Karpas-422 (cell line): ENCODE data around the gene FASTKD3. TPM values are rescaled to one million over a fixed set of nuclear protein-coding genes. Genes with fewer than 3 reads are reported as not detected.
"Not testable (repeated sequence)": the region's sequence is repeated elsewhere in the genome, so short reads cannot be mapped to it uniquely, and the experiment has no call there.

Experiments
- DNase-seq: peaks from one replicate; pipeline ENCODE4 v3.0.0-alpha.2; 2015
- H2AFZ ChIP-seq: fragments of 200-600 bp; sonication (generic); 2 replicates; pipeline ENCODE4 v1.6.1; 2014; ENCODE audit warnings: antibody characterized with exemption, low read length, mixed read lengths
- H3K27ac ChIP-seq: fragments of 200-600 bp; sonication (generic); 2 replicates; pipeline ENCODE4 v1.5.1; 2014; ENCODE audit warnings: mild to moderate bottlenecking, low read length, moderate library complexity
- H3K27me3 ChIP-seq: fragments of 200-600 bp; sonication (generic); 2 replicates; pipeline ENCODE4 v1.6.1; 2014; ENCODE audit warnings: low read length, mixed read lengths
- H3K36me3 ChIP-seq: fragments of 200-600 bp; sonication (generic); 2 replicates; pipeline ENCODE4 v1.6.1; 2014; ENCODE audit warnings: low read length, mixed read lengths; ENCODE audit not compliant: insufficient read depth
- H3K4me1 ChIP-seq: fragments of 200-600 bp; sonication (generic); 2 replicates; pipeline ENCODE4 v1.6.1; 2014; ENCODE audit warnings: mild to moderate bottlenecking, low read length, mixed read lengths
- H3K4me2 ChIP-seq: fragments of 200-600 bp; sonication (generic); 2 replicates; pipeline ENCODE4 v1.6.1; 2014; ENCODE audit warnings: low read length, low read depth, mild to moderate bottlenecking; ENCODE audit not compliant: poor library complexity, severe bottlenecking
- H3K4me3 ChIP-seq: fragments of 200-600 bp; sonication (generic); 2 replicates; pipeline ENCODE4 v1.5.1; 2014; ENCODE audit warnings: mild to moderate bottlenecking, antibody characterized with exemption, low read length, mixed read lengths
- H3K79me2 ChIP-seq: fragments of 200-600 bp; sonication (generic); 2 replicates; pipeline ENCODE4 v1.6.1; 2014; ENCODE audit warnings: mild to moderate bottlenecking, low read length, mixed read lengths
- H3K9ac ChIP-seq: fragments of 200-600 bp; sonication (generic); 2 replicates; pipeline ENCODE4 v1.6.0; 2014; ENCODE audit warnings: low read length
- H3K9me2 ChIP-seq: fragments of 200-600 bp; sonication (generic), shearing (Covaris generic); replicated peaks from 2 replicates; pipeline ENCODE4 v1.6.0; 2014; ENCODE audit warnings: mild to moderate bottlenecking, low read length, moderate library complexity; ENCODE audit not compliant: insufficient read depth
- H3K9me3 ChIP-seq: fragments of 300-700, 200-600 bp; sonication (generic); 2 replicates; pipeline ENCODE4 v1.6.1; 2014; ENCODE audit warnings: low read length, mixed read lengths
- H4K20me1 ChIP-seq: fragments of 200-600 bp; sonication (generic); 2 replicates; pipeline ENCODE4 v1.6.1; 2014; ENCODE audit warnings: mild to moderate bottlenecking, antibody characterized with exemption, low read length, low read depth; ENCODE audit not compliant: insufficient read depth
- total RNA-seq: library from RNA; depleted of rRNA; stranded (reverse); fragments of >200 nt; shearing (Covaris generic); gene quantifications from 2 replicates; pipeline ENCODE4 v1.2.3, GENCODE V29; 2014; ENCODE audit warnings: low replicate concordance; rRNA removed

Gene FASTKD3, protein sequence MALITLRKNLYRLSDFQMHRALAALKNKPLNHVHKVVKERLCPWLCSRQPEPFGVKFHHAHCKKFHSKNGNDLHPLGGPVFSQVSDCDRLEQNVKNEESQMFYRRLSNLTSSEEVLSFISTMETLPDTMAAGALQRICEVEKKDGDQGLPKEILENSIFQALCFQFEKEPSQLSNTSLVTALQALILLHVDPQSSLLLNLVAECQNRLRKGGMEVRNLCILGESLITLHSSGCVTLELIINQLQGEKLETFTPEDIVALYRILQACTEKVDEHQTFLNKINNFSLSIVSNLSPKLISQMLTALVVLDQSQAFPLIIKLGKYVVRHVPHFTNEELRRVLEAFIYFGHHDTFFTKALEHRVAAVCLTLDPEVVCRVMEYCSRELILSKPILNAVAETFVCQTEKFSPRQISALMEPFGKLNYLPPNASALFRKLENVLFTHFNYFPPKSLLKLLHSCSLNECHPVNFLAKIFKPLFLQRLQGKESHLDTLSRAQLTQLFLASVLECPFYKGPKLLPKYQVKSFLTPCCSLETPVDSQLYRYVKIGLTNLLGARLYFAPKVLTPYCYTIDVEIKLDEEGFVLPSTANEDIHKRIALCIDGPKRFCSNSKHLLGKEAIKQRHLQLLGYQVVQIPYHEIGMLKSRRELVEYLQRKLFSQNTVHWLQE
- 11.8 and 25.3 TPM in 2 replicates for total RNA-seq

DNA sequence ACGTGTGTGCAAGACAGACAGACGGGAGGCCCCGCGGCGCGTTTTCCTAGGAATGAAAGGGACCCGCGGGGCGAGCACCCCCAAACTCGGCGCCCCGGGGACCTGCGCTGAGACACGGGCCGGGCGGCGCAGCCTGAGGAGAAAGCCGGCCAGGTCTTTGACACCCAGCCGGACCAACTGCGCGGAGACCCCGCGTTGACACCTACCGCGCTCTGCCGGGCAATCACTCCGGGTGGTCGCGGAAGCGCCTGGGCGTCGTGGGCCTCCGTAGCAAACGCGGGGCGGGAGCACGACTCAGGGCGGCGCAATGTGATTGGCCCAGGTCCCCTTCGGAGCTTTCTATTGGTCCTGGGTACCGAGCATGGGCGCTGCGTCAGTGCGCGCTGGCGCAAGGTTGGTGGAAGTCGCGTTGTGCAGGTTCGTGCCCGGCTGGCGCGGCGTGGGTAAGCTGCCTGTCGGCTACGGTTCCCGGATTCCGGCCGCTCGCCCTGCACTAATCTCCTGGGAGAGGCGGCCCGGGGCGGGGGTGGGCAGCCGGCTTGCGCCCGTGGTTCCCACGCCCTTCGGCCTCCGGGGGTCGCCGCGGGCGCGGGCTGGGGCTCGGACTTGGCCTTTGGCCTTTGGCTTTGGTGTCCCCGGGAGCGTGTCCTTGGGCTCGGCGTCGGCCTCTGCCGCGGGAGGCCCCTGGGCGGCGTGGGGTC, at the start of gene FASTKD3, which contains the start of gene MTRR:
TSS of gene FASTKD3 (minus strand) at position 259 of the 701 bp plus-strand sequence. CDS start 948 bp downstream, outside the sequence.
TSS of gene MTRR (plus strand) at position 376 of the 701 bp plus-strand sequence. CDS start 1,647 bp downstream, outside the sequence.
- DNase-seq: peak; percentile 97
- Histone ChIP-seq H3K9ac (peak within 1 kb of the TSS; percentile 96), H3K36me3 (peaks cover 38% of the 10 kb centered on the region; the same call in 1 of the 2 replicates), H3K9me3 (no peaks in the 10 kb centered on the region), H3K27me3 (no peaks in the 10 kb centered on the region), H4K20me1 (peaks cover 20% of the 10 kb centered on the region), H3K9me2 (no peaks in the 10 kb centered on the region), H3K27ac (peak within 1 kb of the TSS; percentile 18; the same call in 1 of the 2 replicates), H3K4me2 (peak within 1 kb of the TSS; percentile 67), H3K4me1 (peaks cover 55% of the 10 kb centered on the region), H3K4me3 (peak within 1 kb of the TSS; percentile 68), H2AFZ (peak within 1 kb of the TSS; percentile 75; the same call in 1 of the 2 replicates), H3K79me2 (peaks cover 94% of the 10 kb centered on the region)

DNA sequence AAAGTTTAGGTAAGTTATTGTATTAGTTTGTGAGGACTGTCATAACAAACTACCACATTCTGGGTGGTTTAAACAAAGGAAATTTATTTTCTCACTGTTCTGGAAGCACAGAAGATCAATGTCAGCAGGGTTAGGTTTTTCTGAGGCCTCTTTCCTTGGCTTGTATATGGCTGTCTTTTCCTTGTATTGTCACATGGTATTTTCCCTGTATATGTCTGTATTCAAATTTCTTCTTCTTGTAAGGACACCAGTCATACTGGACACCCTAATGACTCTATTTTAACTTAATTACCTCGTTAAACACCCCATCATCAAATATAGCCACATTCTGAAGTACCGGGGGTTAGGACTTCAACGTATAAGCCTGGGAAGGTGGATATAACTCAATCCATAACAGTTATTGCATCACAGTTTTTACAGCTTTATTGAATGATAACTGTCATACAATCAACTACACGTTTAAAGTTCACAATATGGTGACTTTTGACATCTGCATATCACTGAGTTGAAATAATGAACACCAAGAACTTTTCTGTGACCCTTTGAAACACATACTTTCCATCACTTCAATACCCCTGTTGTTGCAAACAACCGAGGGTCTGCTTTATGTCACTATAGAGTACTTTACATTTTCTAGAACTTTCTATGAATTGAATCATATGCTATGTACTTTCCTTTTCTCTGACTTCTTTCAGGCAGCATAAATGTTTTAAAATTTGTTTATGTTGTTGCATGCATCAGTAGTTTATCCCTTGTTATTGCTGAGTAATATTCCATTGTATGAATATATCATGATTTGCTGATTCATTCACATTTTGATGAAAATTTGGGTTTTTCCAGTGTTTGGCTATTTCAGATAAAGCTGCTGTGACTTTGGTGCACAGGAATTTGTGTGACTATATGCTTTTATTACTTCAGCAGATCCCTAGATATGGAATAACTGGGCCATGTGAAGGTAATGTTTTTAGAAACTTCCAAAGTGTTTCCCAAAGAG, 48.6 kb upstream of the FASTKD3 start:
- Histone ChIP-seq H3K4me3 (no peak overlapping the region), H3K4me1 (no peaks in the 10 kb centered on the region), H3K9me3 (no peaks in the 10 kb centered on the region), H3K36me3 (no peaks in the 10 kb centered on the region), H4K20me1 (no peaks in the 10 kb centered on the region), H3K27me3 (no peaks in the 10 kb centered on the region), H3K27ac (no peak overlapping the region), H3K4me2 (no peak overlapping the region), H3K79me2 (no peaks in the 10 kb centered on the region), H2AFZ (no peak overlapping the region), H3K9ac (no peak overlapping the region), H3K9me2 (no peaks in the 10 kb centered on the region)
- DNase-seq: no peak

DNA sequence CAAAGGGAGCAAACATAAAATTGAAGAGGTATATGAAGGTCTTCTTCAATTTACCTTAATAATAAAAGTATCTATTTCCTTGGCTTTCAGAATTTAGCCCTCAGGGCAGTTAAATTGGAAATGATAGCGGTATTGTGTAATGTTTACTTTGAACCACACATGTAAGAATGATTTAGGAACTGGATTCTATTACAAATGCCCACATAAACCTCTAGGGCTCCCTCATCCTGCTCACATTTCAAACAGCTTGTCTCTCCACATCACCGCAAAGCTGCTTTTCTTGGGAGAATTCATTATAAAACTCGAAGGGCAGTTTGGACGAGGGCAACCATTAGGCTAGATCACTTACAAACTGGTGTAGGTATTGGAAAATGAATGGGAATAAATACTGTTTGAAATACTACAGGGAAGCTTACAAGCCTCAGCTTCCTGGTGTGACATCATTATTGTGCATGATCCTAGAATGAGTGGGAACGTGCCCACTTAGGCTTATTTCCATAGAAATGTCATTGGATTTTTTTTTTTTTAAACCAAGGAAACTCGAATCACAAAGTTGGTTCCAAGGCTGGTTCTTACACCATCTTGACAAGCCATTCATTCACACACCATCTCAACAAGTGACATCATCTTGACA, 47.5 kb upstream of the FASTKD3 start:
- Histone ChIP-seq H3K36me3 (no peaks in the 10 kb centered on the region), H3K9ac (no peak overlapping the region), H3K4me2 (no peak overlapping the region), H3K79me2 (no peaks in the 10 kb centered on the region), H3K4me1 (no peaks in the 10 kb centered on the region), H3K9me3 (no peaks in the 10 kb centered on the region), H3K4me3 (no peak overlapping the region), H3K27ac (no peak overlapping the region), H4K20me1 (no peaks in the 10 kb centered on the region), H3K27me3 (no peaks in the 10 kb centered on the region), H3K9me2 (no peaks in the 10 kb centered on the region), H2AFZ (no peak overlapping the region)
- DNase-seq: no peak

DNA sequence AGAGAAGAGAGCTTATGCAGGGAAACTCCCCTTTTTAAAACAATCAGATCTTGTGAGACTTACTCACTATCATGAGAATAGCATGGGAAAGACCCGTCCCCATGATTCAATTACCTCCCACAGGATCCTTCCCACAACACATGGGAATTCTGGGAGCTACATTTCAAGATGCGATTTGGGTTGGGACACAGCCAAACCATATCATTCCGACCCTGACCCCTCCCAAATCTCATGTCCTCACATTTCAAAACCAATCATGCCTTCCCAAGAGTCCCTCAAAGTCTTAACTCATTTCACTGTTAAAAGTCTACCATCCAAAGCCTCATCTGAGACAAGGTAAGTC, 42.6 kb upstream of the FASTKD3 start:
- peaks cover 28% of the 10 kb centered on the region for H3K36me3 ChIP-seq
- not testable (repeated sequence) for H4K20me1 ChIP-seq, H3K9me3 ChIP-seq, H2AFZ ChIP-seq, DNase-seq, H3K27me3 ChIP-seq, H3K9ac ChIP-seq, H3K27ac ChIP-seq, H3K9me2 ChIP-seq, H3K4me1 ChIP-seq, H3K4me3 ChIP-seq, H3K4me2 ChIP-seq, H3K79me2 ChIP-seq

DNA sequence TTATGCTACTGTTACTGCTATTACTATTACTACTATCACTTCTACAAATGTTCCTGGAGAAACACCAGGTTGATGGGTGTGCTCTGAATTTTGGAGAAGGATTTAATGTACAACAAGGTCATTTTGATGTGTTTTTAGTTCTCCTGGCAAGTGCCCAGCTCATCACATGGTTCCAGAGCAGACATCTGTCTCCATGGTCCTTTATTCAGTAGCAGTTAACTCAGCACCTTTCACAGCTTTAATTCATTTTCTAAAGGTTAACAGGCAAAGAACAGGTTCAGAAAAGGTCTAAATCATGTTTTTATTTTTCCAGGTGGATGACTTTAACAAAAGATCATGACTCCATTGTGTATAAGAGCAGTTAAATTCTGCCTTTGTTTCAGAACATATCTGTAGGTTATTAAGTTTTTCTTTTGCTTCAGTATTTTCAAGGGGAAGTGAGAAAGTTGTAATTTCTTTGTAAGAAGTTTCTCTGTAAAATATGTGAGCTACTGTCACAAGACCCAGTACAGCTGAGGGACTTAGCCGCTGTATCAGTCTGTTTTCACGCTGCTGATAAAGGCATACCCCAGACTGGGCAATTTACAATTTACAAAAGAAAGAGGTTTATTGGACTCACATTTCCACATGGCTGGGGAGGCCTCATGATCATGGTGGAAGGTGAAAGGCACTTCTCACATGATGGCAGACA, 42.1 kb upstream of the FASTKD3 start:
- no peaks in the 10 kb centered on the region for H3K9me2 ChIP-seq
- no peak overlapping the region for H3K4me2 ChIP-seq
- no peaks in the 10 kb centered on the region for H4K20me1 ChIP-seq

DNA sequence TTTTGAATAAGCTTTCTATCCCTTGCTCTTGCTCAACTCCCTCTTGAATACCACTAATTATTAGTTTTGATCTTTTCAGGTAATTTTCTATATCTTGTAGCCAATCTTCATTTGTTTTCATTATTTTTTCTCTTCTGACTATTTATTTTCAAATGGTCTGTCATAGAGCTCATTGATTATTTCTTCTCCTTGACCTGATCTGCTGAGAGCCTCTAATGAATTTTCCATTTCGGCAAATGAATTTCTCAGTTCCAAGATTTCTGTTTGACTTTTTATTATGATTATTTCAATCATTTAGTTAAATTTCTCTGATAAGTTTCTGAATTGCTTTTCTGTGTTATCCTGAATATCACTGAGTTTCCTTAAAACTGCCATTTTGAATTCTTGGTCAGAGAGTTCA, 39.5 kb upstream of the FASTKD3 start:
- H3K4me1 ChIP-seq: no peaks in the 10 kb centered on the region
- H4K20me1 ChIP-seq: no peaks in the 10 kb centered on the region
- no peaks in the 10 kb centered on the region for H3K9me2 ChIP-seq
- no peaks in the 10 kb centered on the region for H3K79me2 ChIP-seq
- H3K27me3 ChIP-seq: no peaks in the 10 kb centered on the region
- no peak for DNase-seq
- H3K9me3 ChIP-seq: no peaks in the 10 kb centered on the region
- H3K9ac ChIP-seq: no peak overlapping the region
- H3K4me2 ChIP-seq: no peak overlapping the region
- H3K4me3 ChIP-seq: no peak overlapping the region
- H2AFZ ChIP-seq: no peak overlapping the region
- H3K27ac ChIP-seq: no peak overlapping the region
- H3K36me3 ChIP-seq: peaks cover 57% of the 10 kb centered on the region

More for the DNA sequence above, 42.1 kb upstream of the FASTKD3 start:
- DNase-seq: no peak
- no peak overlapping the region for H2AFZ ChIP-seq
- H3K36me3 ChIP-seq: peaks cover 33% of the 10 kb centered on the region
- H3K4me1 ChIP-seq: no peaks in the 10 kb centered on the region
- H3K9ac ChIP-seq: no peak overlapping the region
- no peaks in the 10 kb centered on the region for H3K9me3 ChIP-seq
- H3K4me3 ChIP-seq: no peak overlapping the region
- no peak overlapping the region for H3K27ac ChIP-seq
- no peaks in the 10 kb centered on the region for H3K79me2 ChIP-seq
- H3K27me3 ChIP-seq: no peaks in the 10 kb centered on the region

DNA sequence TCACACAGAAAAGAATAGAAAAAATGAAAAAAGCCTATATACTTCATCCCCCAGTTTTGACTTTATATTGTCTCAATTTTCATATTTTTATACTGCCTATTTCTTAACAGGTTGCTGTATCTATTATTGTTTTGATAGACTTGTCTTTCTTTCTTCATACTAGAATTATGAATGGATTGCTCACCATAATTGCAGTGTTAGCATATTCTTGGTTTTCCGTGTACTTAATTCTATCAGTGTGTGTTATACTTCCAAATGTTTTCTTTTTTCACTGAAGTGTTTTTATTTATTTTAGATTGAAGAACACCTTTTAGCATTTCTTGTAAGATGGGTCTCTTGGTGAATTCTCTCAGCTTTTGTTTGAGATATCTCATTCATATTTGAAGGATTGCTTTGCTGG, 38.8 kb upstream of the FASTKD3 start:
- DNase-seq: no peak
- no peak overlapping the region for H3K27ac ChIP-seq
- H2AFZ ChIP-seq: no peak overlapping the region
- H3K27me3 ChIP-seq: no peaks in the 10 kb centered on the region
- H3K9me2 ChIP-seq: no peaks in the 10 kb centered on the region
- no peaks in the 10 kb centered on the region for H3K4me1 ChIP-seq
- H3K9me3 ChIP-seq: no peaks in the 10 kb centered on the region
- no peak overlapping the region for H3K4me3 ChIP-seq
- H3K79me2 ChIP-seq: no peaks in the 10 kb centered on the region
- no peaks in the 10 kb centered on the region for H4K20me1 ChIP-seq
- no peak overlapping the region for H3K9ac ChIP-seq
- H3K36me3 ChIP-seq: peaks cover 64% of the 10 kb centered on the region
- no peak overlapping the region for H3K4me2 ChIP-seq
